ENCODE measurements around the gene ABCB9. TPM values are rescaled to one million over a fixed set of nuclear protein-coding genes. Genes with fewer than 3 reads are reported as not detected.

The ABCB9 gene
- polyA plus RNA-seq, 1 experiment = 6.1 TPM

- no peak overlapping the region for H3K4me3 ChIP-seq (ENCODE audit: low read depth, low read length)
- ChIA-PET POLR2A (no interaction called here), CTCF (interaction anchor here (0.6 kb wide), 1 partner anchor 783 kb away, joined by 3 read pairs; no protein-coding TSS in a partner anchor)
- H3K27me3 ChIP-seq (ENCODE audit: control insufficient read depth, insufficient read depth, low read length) = no peaks in the 10 kb centered on the region
- TF ChIP-seq CTCF (IDR thresholded peaks at IDR 0.05; ENCODE audit: insufficient read depth, low read depth, low read length) = no peak
- H3K36me3 ChIP-seq (ENCODE audit: control insufficient read depth, insufficient read depth, low read length) = no peaks in the 10 kb centered on the region
- DNase-seq (ENCODE audit: low read depth) = no peak
These were observed 76.3 kb downstream of the ABCB9 start for GRCh38 chr12:122889761-122890520.

- no peak for DNase-seq (ENCODE audit: low read depth)
These were observed 78.0 kb downstream of the ABCB9 start for GRCh38 chr12:122888232-122888752.

GRCh38 chr12:122887819-122888212 is 78.4 kb downstream of the ABCB9 start:
- DNase-seq (ENCODE audit: low read depth) = no peak
- POLR2A ChIA-PET = no interaction called here

More at GRCh38 chr12:122888232-122888752, 78.0 kb downstream of the ABCB9 start:
- TF ChIP-seq CTCF (IDR thresholded peaks at IDR 0.05; ENCODE audit: insufficient read depth, low read depth, low read length) = no peak
- Histone ChIP-seq H3K4me3 (ENCODE audit: low read depth, low read length) (no peak overlapping the region), H3K27me3 (ENCODE audit: control insufficient read depth, insufficient read depth, low read length) (no peaks in the 10 kb centered on the region), H3K36me3 (ENCODE audit: control insufficient read depth, insufficient read depth, low read length) (no peaks in the 10 kb centered on the region)
- ChIA-PET CTCF (interaction anchor here (1.3 to 1.4 kb wide), 2 partner anchors 28 to 59 kb away, joined by 4 read pairs; no protein-coding TSS in a partner anchor), POLR2A (no interaction called here)

GRCh38 chr12:122886851-122887818 is 79.1 kb downstream of the ABCB9 start:
- TF ChIP-seq CTCF (IDR thresholded peaks at IDR 0.05; ENCODE audit: insufficient read depth, low read depth, low read length) = no peak
- CTCF ChIA-PET = interaction anchor here (1.3 to 1.4 kb wide), 4 partner anchors 15 to 351 kb away, joined by 4 read pairs; no protein-coding TSS in a partner anchor
- DNase-seq (ENCODE audit: low read depth) = no peak
- Histone ChIP-seq H3K27me3 (ENCODE audit: control insufficient read depth, insufficient read depth, low read length) (no peaks in the 10 kb centered on the region), H3K36me3 (ENCODE audit: control insufficient read depth, insufficient read depth, low read length) (no peaks in the 10 kb centered on the region), H3K4me3 (ENCODE audit: low read depth, low read length) (no peak overlapping the region)
- POLR2A ChIA-PET = no interaction called here

More at GRCh38 chr12:122887819-122888212, 78.4 kb downstream of the ABCB9 start:
- TF ChIP-seq CTCF (IDR thresholded peaks at IDR 0.05; ENCODE audit: insufficient read depth, low read depth, low read length) = no peak
- Histone ChIP-seq H3K4me3 (ENCODE audit: low read depth, low read length) (no peak overlapping the region), H3K36me3 (ENCODE audit: control insufficient read depth, insufficient read depth, low read length) (no peaks in the 10 kb centered on the region), H3K27me3 (ENCODE audit: control insufficient read depth, insufficient read depth, low read length) (no peaks in the 10 kb centered on the region)
- CTCF ChIA-PET = interaction anchor here (1.3 to 1.4 kb wide), 2 partner anchors 27 to 59 kb away, joined by 4 read pairs; no protein-coding TSS in a partner anchor
